ENCODE results near the gene EFHD1. TPM values are rescaled to one million over a fixed set of nuclear protein-coding genes. Genes with fewer than 3 reads are reported as not detected.

Gene EFHD1
- total and polyA plus RNA-seq, 2 of the 13 experiments (the other 11 are each of a cell fraction or from before 2014, with no cell fraction given): 0.09 TPM; not detected in 1

DNA sequence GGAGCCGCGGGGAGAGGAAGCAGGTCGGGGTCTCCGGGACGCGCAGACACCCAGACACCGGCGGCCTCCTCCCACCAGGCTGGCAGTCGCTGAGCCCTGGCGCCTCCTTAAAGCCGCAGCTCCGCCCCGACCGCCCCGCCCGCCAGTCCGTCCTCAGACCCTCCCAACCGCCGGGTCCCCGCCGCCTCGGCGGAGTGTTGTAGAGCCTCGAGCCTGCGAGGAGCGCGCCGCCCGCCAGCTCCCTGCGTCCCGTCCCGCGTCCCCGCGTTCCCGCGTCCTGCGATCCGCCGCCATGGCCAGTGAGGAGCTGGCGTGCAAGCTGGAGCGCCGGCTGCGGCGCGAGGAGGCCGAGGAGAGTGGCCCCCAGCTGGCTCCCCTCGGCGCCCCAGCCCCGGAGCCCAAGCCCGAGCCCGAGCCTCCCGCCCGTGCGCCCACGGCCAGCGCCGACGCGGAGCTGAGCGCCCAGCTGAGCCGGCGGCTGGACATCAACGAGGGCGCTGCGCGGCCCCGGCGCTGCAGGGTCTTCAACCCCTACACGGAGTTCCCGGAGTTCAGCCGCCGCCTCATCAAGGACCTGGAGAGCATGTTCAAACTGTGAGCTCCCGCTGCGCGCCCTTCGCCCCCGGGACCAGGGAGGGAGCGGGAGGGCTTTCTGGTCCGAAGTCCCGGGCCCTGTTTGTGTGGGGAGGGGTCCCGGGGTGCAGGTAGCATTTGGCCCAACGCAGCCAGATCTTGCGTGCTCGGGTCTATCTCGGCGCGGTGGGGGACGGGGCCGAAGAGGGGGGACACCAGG, at the start of gene EFHD1 (continued):
- TF ChIP-seq BORCS8-MEF2B (CRISPR knock-in tag; IDR thresholded peaks at IDR 0.05) (peak; percentile 96), SATB2 (CRISPR knock-in tag; IDR thresholded peaks at IDR 0.05) (peak; percentile 95), GZF1 (CRISPR knock-in tag; IDR thresholded peaks at IDR 0.05) (0 out of 2 replicates have a peak, but pooled peaks have one; percentile 27), HNRNPL (IDR thresholded peaks at IDR 0.05; ENCODE audit: low read depth, low read length) (no peak), KMT2B (CRISPR knock-in tag; IDR thresholded peaks at IDR 0.05) (0 out of 2 replicates have a peak, but pooled peaks have one; percentile 43), ZNF788 (CRISPR knock-in tag; IDR thresholded peaks at IDR 0.05; ENCODE audit: borderline replicate concordance) (peak; percentile 79), TAF1 (CRISPR knock-in tag; IDR thresholded peaks at IDR 0.05) (no peak), EED (CRISPR knock-in tag; IDR thresholded peaks at IDR 0.05) (peak; percentile 98), ZNF614 (CRISPR knock-in tag; IDR thresholded peaks at IDR 0.05; ENCODE audit: borderline replicate concordance) (peak; percentile 72; the same call in 1 of the 2 replicates), FOSL2 (CRISPR knock-in tag; IDR thresholded peaks at IDR 0.05) (peak; percentile 13; the same call in 1 of the 2 replicates)
- TF ChIP-seq, protein P1, sequence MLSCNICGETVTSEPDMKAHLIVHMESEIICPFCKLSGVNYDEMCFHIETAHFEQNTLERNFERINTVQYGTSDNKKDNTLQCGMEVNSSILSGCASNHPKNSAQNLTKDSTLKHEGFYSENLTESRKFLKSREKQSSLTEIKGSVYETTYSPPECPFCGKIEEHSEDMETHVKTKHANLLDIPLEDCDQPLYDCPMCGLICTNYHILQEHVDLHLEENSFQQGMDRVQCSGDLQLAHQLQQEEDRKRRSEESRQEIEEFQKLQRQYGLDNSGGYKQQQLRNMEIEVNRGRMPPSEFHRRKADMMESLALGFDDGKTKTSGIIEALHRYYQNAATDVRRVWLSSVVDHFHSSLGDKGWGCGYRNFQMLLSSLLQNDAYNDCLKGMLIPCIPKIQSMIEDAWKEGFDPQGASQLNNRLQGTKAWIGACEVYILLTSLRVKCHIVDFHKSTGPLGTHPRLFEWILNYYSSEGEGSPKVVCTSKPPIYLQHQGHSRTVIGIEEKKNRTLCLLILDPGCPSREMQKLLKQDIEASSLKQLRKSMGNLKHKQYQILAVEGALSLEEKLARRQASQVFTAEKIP (CRISPR knock-in tag; IDR thresholded peaks at IDR 0.05; ENCODE audit: borderline replicate concordance): no peak
- TF ChIP-seq, protein P2, sequence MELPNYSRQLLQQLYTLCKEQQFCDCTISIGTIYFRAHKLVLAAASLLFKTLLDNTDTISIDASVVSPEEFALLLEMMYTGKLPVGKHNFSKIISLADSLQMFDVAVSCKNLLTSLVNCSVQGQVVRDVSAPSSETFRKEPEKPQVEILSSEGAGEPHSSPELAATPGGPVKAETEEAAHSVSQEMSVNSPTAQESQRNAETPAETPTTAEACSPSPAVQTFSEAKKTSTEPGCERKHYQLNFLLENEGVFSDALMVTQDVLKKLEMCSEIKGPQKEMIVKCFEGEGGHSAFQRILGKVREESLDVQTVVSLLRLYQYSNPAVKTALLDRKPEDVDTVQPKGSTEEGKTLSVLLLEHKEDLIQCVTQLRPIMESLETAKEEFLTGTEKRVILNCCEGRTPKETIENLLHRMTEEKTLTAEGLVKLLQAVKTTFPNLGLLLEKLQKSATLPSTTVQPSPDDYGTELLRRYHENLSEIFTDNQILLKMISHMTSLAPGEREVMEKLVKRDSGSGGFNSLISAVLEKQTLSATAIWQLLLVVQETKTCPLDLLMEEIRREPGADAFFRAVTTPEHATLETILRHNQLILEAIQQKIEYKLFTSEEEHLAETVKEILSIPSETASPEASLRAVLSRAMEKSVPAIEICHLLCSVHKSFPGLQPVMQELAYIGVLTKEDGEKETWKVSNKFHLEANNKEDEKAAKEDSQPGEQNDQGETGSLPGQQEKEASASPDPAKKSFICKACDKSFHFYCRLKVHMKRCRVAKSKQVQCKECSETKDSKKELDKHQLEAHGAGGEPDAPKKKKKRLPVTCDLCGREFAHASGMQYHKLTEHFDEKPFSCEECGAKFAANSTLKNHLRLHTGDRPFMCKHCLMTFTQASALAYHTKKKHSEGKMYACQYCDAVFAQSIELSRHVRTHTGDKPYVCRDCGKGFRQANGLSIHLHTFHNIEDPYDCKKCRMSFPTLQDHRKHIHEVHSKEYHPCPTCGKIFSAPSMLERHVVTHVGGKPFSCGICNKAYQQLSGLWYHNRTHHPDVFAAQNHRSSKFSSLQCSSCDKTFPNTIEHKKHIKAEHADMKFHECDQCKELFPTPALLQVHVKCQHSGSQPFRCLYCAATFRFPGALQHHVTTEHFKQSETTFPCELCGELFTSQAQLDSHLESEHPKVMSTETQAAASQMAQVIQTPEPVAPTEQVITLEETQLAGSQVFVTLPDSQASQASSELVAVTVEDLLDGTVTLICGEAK (IDR thresholded peaks at IDR 0.05): no peak
- TF ChIP-seq, protein P2 (CRISPR knock-in tag; IDR thresholded peaks at IDR 0.05): peak; percentile 75
- TF ChIP-seq, protein P3, sequence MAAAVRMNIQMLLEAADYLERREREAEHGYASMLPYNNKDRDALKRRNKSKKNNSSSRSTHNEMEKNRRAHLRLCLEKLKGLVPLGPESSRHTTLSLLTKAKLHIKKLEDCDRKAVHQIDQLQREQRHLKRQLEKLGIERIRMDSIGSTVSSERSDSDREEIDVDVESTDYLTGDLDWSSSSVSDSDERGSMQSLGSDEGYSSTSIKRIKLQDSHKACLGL (CRISPR knock-in tag; IDR thresholded peaks at IDR 0.05): peak; percentile 98
- TF ChIP-seq, protein P4, sequence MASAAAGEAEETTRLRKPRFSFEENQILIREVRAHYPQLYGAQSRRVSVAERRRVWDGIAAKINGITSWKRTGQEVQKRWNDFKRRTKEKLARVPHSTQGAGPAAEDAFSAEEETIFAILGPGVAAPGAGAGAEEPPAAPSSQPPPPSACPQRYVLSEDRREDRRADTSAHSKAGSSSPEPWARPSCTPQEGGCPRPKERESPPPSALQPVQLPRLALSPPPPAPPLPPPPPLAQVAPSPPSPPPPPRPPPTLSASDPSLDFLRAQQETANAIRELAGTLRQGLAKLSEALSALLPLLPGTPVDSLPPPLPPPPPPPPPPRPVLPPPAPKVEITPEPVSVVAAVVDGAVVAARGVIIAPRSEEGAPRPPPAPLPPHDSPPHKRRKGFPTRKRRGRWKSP (CRISPR knock-in tag; IDR thresholded peaks at IDR 0.05): peak; percentile 73; the same call in 1 of the 2 replicates
- TF ChIP-seq, protein P5, sequence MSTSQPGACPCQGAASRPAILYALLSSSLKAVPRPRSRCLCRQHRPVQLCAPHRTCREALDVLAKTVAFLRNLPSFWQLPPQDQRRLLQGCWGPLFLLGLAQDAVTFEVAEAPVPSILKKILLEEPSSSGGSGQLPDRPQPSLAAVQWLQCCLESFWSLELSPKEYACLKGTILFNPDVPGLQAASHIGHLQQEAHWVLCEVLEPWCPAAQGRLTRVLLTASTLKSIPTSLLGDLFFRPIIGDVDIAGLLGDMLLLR (CRISPR knock-in tag; IDR thresholded peaks at IDR 0.05): peak; percentile 97

All from HepG2 (cell line).